GM18951 (cell line): ENCODE results near the gene BRWD1.
"Not testable (repeated sequence)": the region's sequence is repeated elsewhere in the genome, so short reads cannot be mapped to it uniquely, and the experiment has no call there.

Experiments used
- POLR2A ChIP-seq: IDR thresholded peaks from 4 replicates; pipeline ENCODE4 v1.6.1; 2011; ENCODE audit warnings: mild to moderate bottlenecking; ENCODE audit not compliant: insufficient read length, insufficient read depth; ENCODE audit errors: extremely low read depth
- in situ Hi-C: fragments of 300-500 bp; cut with MboI; formaldehyde crosslinking; loops from one replicate; pipeline ENCODE4 v1.12.0; 2022; ENCODE audit warnings: low sequenced_read_pairs, mixed read lengths, inconsistent platforms; ENCODE audit not compliant: unreplicated experiment

Gene BRWD1

DNA sequence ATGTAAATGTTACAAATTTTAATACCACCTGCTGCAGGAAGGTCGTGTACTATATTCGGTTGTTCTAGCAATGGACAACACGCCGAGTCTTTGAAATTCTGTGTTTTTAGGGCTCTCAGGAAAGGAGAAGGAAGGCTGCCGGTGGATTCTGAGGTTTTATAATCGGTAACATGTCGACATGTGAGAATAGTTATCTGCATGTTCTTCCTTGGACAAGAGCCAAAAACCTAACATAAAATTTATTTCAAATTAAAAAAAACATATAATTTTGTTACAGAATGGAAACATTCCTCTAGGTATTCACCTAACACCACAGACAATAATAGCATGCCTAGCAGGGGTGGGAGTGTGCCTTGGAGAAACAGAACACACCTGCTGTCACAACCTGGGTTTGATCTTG is 135.0 kb downstream of the BRWD1 start:
- no peak for TF ChIP-seq POLR2A
- in situ Hi-C loops = no loop called here

DNA sequence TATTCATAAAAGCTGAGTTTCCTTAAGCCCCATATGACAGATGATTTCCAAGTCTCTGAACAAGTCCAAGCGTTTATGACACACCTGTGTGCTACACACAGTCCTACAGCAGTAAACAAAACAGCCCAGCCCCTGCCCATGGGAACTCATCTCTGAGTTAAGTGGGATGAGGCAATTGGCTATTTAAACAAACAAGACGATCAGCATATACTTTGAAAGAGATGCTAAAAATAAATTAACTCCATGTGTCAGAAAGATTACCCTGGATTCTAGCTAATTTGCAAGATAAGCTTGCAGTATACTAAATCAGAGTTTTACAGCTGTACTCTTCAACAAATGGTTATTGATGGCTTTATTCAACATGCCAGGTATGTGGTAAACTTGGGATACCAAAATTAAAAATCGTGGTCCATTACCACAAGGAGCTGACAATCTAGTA is 137.1 kb downstream of the BRWD1 start:
- in situ Hi-C loops = no loop called here
- TF ChIP-seq POLR2A = no peak

DNA sequence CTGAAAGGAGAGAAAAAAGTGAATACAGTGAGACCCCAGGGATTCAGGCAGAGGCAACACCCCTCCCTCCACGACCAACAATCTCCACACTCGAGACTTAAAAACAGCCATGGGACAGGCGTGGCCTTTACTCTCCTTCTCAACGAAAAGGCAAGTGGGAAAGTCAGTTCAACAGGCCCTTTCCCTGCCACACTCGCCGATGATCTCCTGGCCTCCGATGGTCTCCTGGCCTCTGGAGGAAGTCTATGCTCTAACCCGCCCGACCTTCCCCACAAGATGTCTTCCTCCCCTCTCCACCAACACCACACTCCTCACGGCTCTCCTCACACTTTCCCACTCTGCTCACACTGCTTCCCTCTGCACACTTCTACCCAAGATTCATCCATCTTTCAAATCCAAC is 137.8 kb downstream of the BRWD1 start:
- no peak for TF ChIP-seq POLR2A

DNA sequence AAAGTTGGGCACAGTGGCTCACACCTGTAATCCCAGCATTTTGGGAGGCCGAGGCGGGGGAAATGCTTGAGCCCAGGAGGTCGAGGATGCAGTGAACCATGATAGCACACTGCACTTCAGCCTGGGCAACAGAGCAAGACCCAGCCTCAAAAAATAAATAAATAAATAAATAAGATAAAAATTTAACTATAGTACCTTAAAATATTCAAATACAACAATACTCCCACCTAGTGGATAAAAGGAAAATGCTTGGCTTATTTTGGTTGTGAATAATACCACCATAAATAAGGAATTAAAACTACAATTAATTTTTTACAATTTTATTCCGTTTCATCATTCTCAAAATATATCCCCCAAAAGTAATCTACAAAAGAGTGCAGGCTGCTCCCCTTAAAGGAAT is 138.3 kb downstream of the BRWD1 start:
- in situ Hi-C loops = no loop called here

More for the DNA sequence above, 137.8 kb downstream of the BRWD1 start:
- in situ Hi-C loops = no loop called here

DNA sequence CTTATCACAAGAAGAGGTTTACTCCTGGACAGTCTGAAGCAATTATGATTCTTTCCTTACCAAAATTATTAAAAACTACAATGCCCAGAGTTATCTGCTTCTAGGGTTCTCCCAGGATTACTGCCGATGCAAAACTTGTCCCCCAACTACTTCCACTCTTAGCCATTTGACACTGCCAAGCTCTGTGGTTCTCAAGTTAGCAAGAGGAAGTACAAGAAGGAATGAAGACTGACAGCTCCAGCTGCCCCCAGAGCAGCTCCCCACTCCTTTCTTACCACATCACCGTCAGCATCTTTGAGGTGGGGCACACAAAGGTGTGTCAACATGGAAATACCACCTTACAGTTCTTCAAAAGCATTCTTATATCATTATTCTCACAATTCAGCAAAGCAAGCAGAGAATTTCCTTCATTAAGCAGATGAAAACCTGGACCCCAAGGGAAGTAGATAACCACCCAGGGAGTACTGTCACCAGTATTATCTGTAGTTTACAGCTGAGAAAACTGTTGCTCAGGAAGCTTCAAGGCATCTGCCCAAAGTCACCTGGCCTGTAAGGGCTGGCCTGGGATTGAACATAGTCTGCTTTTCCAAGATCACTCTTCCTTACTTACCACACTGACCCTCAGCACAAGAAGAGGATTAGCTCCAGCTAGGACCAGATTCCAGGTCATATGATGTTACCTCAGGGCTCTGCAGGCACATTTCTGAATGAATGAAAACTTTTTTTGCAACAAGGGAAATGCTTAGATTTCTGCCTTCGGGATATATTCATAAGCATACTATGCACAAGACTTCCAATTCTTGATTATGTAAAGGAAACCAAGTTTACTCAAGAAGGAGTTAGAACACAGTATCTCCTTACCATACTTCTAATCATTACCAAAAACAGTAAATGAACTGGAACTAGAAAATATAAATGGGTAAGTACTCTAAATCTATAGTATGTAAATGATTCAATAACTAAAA is 139.4 kb downstream of the BRWD1 start:
- TF ChIP-seq POLR2A = no peak
- in situ Hi-C loops = no loop called here

More for the DNA sequence above, 138.3 kb downstream of the BRWD1 start:
- TF ChIP-seq POLR2A = no peak

DNA sequence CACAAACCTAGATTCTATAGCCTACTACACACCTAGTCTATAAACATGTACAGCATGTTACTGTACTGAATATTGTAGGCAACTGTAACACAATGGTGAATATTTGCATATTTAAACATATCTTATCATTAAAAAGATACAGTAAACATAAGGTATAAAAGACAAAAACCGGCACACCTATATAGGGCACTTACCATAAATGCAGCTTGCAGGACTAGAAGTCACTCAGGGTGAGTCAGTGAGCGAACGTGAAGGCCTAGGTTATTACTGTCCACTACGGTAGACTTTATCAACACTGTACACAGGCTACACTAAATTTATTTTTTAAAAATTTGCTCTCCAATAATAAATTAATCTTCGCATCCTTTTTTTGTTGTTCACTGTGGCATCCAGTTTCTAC is 143.5 kb downstream of the BRWD1 start:
- no peak for TF ChIP-seq POLR2A
- in situ Hi-C loops = no loop called here

DNA sequence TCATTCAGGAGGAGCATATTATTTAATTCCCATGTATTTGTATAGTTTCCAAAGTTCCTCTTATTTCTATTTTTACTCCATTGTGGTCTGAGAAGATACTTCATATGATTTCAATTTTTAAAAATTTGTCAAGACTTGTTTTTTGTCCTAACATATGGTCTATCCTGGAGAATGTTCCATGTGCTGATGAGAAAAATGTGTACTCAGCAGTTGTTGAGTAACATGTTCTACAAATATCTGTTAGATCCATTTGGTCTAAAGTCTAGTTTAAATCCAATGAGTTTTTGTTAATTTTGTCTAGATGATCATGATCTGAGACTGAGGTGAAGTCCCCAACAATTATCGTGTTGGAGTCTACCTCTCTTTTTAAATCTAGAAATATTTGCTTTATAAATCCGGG is 144.6 kb downstream of the BRWD1 start:
- TF ChIP-seq POLR2A = no peak
- in situ Hi-C loops = no loop called here

DNA sequence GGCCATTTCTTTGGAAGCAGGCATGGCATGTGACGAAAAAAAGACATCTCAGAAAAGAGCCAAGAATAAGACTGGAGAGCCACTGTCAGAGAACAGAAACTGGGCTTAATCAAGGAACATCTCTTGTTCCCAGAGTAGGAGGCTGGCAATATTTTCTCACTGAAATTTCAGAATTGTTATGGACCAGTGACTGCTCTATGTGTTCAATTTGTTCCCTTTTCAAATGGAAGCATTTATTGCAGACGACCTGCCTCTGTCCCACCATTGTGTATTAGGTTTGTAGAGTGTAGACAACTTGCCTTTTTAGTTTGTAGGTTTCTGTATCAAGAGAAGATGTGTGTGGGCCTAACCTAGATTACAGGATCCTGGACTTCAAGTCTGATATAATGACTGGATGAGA is 148.9 kb downstream of the BRWD1 start:
- in situ Hi-C loops = no loop called here
- TF ChIP-seq POLR2A = no peak

DNA sequence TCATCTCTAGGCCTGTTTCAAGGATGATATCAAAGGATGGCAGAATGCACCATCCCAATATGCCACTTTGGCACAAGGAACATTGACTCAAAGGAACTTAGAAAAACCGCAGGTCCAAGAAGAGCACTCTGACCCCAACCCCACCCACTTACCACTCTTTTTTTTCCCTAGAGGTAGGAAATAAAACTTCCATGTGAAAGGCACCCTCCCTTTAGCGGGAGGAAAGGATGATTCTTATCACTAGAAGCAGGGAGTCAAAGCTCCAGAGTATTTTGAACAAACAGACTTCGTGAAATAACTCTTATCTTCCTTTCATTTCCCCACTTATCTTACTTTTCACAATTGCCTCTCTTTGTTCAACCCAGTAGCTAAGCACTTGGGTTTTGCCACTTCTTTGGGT is 152.4 kb downstream of the BRWD1 start:
- no peak for TF ChIP-seq POLR2A
- in situ Hi-C loops = no loop called here

DNA sequence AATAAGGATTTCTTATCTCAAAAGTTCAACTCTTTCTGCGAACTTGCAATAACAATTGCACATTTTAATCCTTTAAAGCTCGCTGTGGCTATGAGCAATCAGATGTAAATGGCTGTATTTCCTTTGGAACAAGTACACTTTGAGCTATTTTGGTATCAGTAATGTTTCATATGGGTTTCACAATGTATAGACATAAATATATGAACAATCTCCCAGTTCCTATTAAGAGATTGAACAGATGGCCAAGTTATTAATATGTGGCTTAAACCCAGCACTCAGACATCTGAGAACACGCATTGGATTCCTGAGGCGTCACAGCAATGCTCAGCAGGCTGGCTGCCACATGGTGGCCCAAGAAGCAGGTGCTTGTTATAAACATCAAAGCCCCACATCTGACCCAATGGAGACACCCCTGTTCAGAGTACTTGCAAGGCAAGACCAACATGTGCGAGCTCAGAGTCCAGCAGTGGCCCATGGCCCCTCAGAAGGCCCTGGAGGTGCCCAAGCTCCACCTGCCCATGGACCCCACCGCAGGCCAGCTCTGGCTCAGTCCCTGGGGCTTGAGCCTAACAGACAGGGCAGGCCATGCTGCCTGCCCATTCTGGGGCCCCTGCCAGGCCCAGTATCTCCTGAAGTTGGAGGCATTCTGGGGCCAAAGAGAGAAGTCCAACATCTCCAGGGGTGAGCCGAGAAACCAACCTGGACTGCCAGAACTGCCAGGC is 153.9 kb downstream of the BRWD1 start:
- in situ Hi-C loops = no loop called here
- TF ChIP-seq POLR2A = no peak

DNA sequence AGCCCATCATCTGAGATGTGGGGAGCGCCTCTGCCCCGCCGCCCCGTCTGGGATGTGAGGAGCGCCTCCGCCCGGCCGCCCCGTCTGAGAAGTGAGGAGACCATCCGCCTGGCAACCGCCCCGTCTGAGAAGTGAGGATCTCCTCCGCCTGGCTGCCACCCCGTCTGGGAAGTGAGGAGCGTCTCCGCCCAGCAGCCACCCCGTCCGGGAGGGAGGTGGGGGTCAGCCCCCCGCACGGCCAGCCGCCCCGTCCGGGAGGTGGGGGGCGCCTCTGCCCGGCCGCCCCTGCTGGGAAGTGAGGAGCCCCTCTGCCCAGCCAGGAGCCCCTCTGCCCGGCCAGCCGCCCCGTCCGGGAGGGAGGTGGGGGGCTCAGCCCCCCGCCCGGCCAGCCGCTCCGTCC is 156.2 kb downstream of the BRWD1 start:
- in situ Hi-C loops = not testable (repeated sequence)

DNA sequence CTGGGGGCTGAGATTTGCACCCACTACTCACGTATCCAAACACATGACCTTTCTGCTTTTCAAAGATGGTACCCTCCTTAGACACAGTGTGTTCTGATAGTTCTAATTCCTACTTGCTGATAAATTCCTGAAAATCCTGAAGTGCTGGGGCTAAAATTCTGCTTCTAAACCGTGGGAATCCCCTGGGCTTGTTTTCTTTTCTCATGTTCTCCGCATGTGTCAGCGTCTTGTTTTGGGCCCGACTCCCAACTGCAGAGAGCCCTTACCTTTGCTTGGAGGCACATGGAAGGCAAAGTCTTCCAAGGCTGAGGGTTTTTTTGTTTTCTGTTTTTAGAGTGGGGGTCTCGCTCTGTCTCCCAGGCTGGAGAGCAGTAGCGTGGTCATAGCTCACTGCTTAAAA is 157.4 kb downstream of the BRWD1 start:
- TF ChIP-seq POLR2A = no peak
- in situ Hi-C loops = no loop called here

DNA sequence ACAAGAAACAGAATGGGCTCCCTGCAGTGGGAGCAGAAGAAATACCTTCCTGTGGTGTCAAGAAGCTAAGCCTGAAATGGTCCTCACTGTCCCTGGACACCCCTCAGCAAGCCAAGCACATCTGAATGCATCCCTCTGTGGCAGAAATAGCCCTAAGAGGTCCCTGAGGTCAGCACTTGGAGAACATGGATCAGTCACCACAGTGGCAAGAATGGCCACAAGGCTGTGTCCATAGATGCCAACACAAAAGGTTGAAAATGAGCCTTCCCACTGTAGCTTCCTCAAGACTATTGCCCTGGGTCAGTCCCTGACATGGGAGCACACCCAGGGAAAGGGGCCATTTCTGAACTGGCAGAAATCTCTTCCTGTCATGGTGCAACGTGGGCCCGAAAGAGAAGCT is 157.9 kb downstream of the BRWD1 start:
- in situ Hi-C loops = no loop called here
- TF ChIP-seq POLR2A = no peak

DNA sequence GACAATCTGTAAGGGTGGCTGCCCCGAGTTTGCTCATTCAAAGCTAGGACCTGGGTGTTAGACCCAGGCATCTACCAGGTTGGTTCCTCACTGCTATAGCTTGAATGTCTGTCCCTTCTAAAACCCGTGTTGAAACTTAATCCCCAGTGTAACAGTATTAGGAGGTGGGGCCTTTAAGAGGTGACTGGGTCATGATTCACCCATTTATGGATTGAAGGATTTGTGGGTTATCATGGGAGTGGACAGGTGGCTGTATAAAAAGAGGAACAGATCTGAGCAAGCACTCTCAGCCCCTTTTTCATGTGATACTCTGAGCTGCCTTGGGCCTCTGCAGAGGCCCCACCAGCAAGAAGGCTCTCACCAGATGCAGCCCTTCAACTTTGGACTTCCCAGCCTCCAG is 159.6 kb downstream of the BRWD1 start:
- in situ Hi-C loops = no loop called here
- no peak for TF ChIP-seq POLR2A
